MV-4-11 (cell line): ENCODE measurements around the gene CD2BP2.
"Not testable (repeated sequence)": the region's sequence is repeated elsewhere in the genome, so short reads cannot be mapped to it uniquely, and the experiment has no call there.

ENCODE experiments used
- DNase-seq: peaks from one replicate; lab custom pipeline; 2025; lab: John Stamatoyannopoulos, UW

Gene CD2BP2

DNA sequence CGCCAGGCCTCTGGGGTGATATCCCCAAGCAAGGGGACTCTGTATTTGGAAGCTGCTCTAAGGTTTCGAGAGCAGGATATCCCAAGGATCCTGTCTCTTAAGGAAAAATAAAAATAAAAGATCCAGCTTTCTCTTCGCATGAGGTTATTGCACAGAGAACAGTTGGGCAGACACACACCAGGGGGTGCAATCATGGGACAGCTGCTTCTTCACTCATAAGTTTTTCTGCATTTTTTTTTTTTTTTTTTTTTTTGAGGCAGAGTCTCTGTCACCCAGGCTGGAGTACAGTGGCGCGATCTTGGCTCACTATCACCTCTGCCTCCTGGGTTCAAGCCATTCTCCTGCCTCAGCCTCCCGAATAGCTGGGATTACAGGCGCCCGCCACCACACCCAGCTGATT lies 13.1 kb downstream of the CD2BP2 start:
- not testable (repeated sequence) for DNase-seq

DNA sequence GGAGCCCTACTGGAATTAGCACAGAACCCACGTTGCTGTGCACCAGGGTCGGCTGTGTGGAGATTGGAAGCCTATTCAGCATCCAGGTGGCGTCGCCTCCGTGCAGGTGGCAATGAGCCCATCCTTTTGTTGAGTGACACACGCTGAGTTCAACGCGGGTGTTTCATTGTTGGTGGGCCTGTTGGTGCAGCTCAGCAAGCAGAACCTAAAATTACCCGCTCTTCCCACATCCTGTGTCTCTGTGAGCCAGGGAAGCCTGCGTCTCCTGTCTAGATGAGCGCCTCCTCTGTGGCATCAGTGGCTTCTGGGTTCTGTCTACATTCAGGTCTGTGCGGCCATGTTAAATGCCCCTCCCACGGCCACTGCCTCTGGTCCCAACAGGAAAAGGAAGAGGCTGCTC lies 14.5 kb downstream of the CD2BP2 start:
- DNase-seq: no peak

DNA sequence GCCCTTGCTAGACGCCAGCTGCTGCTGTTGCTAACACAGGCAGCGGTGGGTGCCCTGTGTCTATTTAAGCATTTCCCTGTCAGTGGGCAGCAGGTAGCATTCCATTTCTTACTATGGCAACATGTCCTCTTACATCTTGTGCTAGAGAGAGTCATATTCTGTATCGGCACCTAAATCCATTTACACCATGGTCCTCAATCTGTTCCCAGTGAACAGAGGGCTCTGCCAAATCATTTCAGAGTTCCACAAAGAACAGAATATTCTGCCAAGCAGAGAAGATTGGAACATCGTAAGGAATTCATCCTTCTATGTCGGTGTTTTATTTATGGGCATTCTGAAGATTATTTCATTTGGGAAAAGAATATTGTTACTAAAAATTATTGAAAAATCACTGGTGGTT lies 16.4 kb downstream of the CD2BP2 start:
- not testable (repeated sequence) for DNase-seq

DNA sequence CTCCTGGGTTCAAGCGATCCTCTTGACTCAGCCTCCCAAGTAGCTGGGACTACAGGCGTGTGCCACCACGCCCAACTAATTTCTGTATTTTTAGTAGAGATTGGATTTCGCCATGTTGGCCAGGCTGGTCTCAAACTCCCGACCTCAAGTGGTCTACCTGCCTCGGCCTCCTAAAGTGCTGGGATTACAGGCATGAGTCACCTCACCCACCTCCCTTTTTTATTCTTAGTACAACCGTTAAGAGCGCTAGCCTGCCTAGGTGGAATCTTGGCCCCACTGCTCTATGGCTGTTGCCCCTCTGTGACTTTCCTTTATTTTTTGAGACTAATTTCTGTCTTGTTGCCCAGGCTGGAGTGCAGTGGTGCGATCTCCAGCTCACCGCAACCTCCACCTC lies 17.1 kb downstream of the CD2BP2 start:
- not testable (repeated sequence) for DNase-seq

GRCh38 chr16:30335598-30336474 lies 19.3 kb downstream of the CD2BP2 start:
- peak; percentile 75 for DNase-seq

DNA sequence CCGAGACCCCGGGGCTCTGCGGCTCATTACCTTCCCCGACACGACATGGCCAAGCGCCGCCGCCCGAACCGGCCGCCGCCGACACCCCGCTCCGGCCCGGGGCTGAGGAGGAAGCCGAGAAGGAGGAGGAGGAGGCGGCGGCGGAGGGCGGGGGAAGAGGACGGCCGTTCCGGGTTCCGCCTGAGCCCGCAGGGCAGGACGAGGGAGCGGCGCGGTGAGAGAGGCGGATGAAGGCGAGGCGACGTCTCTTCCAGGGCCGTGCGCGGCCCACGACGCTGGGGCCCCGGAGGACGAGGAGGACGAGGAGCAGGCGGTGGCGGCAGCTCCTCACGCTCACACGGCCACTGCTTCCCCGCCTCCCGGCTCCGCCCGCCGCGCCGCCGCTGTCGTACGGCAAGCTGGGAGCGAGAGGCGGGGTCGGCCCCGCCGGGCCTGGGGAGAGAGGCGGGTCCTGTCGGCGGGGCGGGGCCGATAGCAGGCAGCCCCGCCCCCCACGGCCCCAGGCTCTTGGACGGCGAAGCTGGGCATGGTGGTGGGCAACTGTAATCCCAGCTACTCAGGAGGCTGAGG lies 20.0 kb downstream of the CD2BP2 start:
- DNase-seq: peak; percentile 75

GRCh38 chr16:30334473-30334989 lies 20.6 kb downstream of the CD2BP2 start:
- DNase-seq: peak; percentile 68

DNA sequence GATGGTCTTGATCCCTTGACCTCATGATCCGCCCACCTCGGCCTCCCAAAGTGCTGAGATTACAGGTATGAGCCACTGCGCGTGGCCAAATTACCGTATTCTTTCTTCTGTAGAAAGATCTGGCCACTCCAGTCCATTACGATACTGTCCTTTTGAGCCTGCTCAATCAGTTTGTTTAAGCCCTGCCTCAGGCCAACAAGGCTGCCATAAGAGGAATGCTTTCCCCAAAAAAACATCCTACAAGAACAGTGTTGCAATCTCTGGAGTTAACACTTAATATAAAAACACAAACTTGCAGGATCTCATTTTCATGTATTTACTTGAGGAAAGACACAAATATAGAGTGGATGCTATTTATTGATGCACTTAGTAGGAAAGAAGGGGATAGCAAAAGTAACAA lies 30.9 kb downstream of the CD2BP2 start:
- DNase-seq: not testable (repeated sequence)

DNA sequence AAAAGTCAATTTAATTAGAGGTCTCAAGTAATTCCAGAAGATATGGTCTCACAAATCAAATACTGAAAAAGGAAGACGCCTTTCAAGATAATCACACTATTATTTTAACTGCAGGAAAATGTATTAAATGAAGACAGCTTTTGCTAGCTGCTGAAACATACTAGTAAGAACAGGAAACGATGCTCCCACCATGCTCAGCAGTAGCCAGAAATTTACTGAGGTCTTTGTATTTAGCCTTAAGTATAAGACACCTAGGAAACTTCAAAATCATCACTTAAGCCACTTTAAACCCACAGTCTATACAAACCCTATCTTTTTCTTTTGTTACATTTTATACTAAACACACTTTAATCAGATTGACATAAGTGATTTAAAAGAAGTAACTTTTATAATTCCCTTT lies 36.5 kb downstream of the CD2BP2 start:
- not testable (repeated sequence) for DNase-seq

GRCh38 chr16:30310937-30311336 lies 44.2 kb downstream of the CD2BP2 start:
- DNase-seq: not testable (repeated sequence)

- not testable (repeated sequence) for DNase-seq
Observed at GRCh38 chr16:30309255-30309654, 45.9 kb downstream of the CD2BP2 start.
